ENCODE results near the gene GKN2.

GKN2 gene

DNA sequence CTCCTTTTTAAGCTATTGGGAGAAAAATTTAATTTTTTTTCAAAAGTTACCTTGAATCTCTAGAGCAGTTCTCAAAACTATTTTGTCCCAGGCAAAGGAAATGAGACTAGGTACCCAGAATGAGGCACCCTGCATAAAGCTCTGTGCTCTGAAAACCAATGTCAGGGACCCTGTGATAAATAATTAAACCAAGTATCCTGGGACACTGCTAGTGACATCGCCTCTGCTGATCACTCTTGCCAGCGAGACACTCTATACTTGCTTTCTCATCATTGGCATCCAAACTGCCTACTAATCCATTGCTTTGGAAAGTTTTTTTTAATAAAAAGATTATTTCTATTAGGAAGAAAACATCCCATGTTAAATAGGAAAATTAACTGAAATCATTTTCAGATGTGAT lies 23.2 kb upstream of the GKN2 start:
- no peaks in the 10 kb centered on the region for H4K20me1 ChIP-seq (ENCODE audit: insufficient read depth, low read length)
- DNase-seq, result no peak

DNA sequence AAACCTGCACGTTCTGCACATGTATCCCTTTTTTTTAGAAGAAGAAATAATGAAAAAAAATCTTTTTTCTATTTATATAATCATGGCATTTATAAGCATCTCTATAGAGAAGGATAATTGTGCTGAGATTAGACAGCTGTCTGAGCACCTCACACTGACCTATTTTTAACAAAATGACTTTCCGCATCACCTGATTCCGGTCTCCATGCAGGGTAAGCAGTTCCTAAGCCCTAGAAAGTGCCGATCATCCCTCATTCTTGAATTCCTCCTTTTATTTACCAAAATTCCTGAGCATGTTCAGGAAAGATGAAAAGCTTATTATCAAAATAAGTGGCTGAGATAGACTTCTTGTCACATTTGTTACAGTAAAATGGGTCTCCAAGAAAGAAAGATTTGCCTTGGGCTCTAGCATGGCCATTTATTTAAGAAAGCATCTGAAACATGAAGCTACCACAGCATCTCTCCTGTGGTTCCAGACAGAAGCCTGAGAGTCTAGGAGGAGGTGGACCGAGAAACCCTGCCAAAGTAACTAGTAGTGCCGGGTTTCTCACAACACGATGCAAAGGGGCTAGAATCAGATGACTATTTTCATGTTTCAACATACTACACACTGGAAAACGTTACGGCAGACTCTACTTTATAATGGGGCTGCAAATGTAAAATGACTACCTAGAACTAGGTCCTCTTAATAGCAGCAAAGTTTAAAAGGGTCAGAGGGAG lies 22.4 kb upstream of the GKN2 start:
- no peak overlapping the region for H3K27ac ChIP-seq (ENCODE audit: low read length)
- H3K9ac ChIP-seq (ENCODE audit: low read length), result no peak overlapping the region
- H3K79me2 ChIP-seq (ENCODE audit: low read length), result no peaks in the 10 kb centered on the region
- TF ChIP-seq EZH2phosphoT487 (IDR thresholded peaks at IDR 0.05; ENCODE audit: low read length) (no peak), EZH2 (optimal IDR thresholded peaks at IDR 0.05; ENCODE audit: low read depth, low read length) (no peak)
- TF ChIP-seq, protein P1, sequence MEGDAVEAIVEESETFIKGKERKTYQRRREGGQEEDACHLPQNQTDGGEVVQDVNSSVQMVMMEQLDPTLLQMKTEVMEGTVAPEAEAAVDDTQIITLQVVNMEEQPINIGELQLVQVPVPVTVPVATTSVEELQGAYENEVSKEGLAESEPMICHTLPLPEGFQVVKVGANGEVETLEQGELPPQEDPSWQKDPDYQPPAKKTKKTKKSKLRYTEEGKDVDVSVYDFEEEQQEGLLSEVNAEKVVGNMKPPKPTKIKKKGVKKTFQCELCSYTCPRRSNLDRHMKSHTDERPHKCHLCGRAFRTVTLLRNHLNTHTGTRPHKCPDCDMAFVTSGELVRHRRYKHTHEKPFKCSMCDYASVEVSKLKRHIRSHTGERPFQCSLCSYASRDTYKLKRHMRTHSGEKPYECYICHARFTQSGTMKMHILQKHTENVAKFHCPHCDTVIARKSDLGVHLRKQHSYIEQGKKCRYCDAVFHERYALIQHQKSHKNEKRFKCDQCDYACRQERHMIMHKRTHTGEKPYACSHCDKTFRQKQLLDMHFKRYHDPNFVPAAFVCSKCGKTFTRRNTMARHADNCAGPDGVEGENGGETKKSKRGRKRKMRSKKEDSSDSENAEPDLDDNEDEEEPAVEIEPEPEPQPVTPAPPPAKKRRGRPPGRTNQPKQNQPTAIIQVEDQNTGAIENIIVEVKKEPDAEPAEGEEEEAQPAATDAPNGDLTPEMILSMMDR (IDR thresholded peaks at IDR 0.05; ENCODE audit: low read length), result no peak
- H3K4me2 ChIP-seq (ENCODE audit: low read depth, low read length), result no peak overlapping the region
- H3K4me3 ChIP-seq (ENCODE audit: low read length), result no peak overlapping the region
- DNase-seq, result no peak
- H3K9me2 ChIP-seq (replicated peaks; ENCODE audit: insufficient read depth, low read length), result no peaks in the 10 kb centered on the region
- no peaks in the 10 kb centered on the region for H3K27me3 ChIP-seq (replicated peaks; ENCODE audit: insufficient read depth, low read length)
- H3F3A ChIP-seq (ENCODE audit: insufficient read depth, low read length), result no peaks in the 10 kb centered on the region
- H3K36me3 ChIP-seq (replicated peaks; ENCODE audit: insufficient read depth, low read length), result no peaks in the 10 kb centered on the region
- H4K20me1 ChIP-seq (ENCODE audit: insufficient read depth, low read length), result no peaks in the 10 kb centered on the region
- no peaks in the 10 kb centered on the region for H3K4me1 ChIP-seq (ENCODE audit: low read length)
- H2AFZ ChIP-seq (ENCODE audit: low read length), result no peak overlapping the region
- no peaks in the 10 kb centered on the region for H3K9me3 ChIP-seq (replicated peaks; ENCODE audit: insufficient read depth, low read length)

More for the DNA sequence above, 23.2 kb upstream of the GKN2 start:
- TF ChIP-seq EZH2phosphoT487 (IDR thresholded peaks at IDR 0.05; ENCODE audit: low read length) (no peak), EZH2 (optimal IDR thresholded peaks at IDR 0.05; ENCODE audit: low read depth, low read length) (no peak)
- TF ChIP-seq, protein P1 (IDR thresholded peaks at IDR 0.05; ENCODE audit: low read length), result no peak
- Histone ChIP-seq H3K9me3 (replicated peaks; ENCODE audit: insufficient read depth, low read length) (no peaks in the 10 kb centered on the region), H3K27me3 (replicated peaks; ENCODE audit: insufficient read depth, low read length) (no peaks in the 10 kb centered on the region), H3K9ac (ENCODE audit: low read length) (no peak overlapping the region), H3K27ac (ENCODE audit: low read length) (no peak overlapping the region), H2AFZ (ENCODE audit: low read length) (no peak overlapping the region), H3K9me2 (replicated peaks; ENCODE audit: insufficient read depth, low read length) (no peaks in the 10 kb centered on the region), H3K4me2 (ENCODE audit: low read depth, low read length) (no peak overlapping the region), H3K4me3 (ENCODE audit: low read length) (no peak overlapping the region), H3K36me3 (replicated peaks; ENCODE audit: insufficient read depth, low read length) (no peaks in the 10 kb centered on the region), H3K79me2 (ENCODE audit: low read length) (no peaks in the 10 kb centered on the region), H3F3A (ENCODE audit: insufficient read depth, low read length) (no peaks in the 10 kb centered on the region), H3K4me1 (ENCODE audit: low read length) (no peaks in the 10 kb centered on the region)

DNA sequence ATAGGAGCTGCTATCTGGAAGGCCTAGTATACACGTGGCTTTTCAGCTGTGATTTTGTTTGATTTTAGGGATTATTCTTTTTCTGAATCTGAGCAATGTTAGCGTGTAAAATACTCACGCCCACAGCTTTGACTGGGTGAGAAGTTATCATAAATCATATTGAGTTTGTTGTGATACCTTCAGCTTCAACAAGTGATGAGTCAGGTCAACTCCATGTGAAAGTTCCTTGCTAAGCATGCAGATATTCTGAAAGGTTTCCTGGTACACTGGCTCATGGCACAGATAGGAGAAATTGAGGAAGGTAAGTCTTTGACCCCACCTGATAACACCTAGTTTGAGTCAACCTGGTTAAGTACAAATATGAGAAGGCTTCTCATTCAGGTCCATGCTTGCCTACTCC lies 21.6 kb upstream of the GKN2 start, which contains the start of gene GKN1:
Gene GKN1 (plus strand): TSS at position 386 of the 400 bp plus-strand sequence. CDS start 42 bp downstream, outside the sequence.
- Histone ChIP-seq H3F3A (ENCODE audit: insufficient read depth, low read length) (no peaks in the 10 kb centered on the region), H3K4me1 (ENCODE audit: low read length) (no peaks in the 10 kb centered on the region), H2AFZ (ENCODE audit: low read length) (no peak within 1 kb of the TSS), H4K20me1 (ENCODE audit: insufficient read depth, low read length) (no peaks in the 10 kb centered on the region), H3K9ac (ENCODE audit: low read length) (no peak within 1 kb of the TSS), H3K9me2 (replicated peaks; ENCODE audit: insufficient read depth, low read length) (no peaks in the 10 kb centered on the region), H3K36me3 (replicated peaks; ENCODE audit: insufficient read depth, low read length) (no peaks in the 10 kb centered on the region), H3K4me2 (ENCODE audit: low read depth, low read length) (no peak within 1 kb of the TSS), H3K4me3 (ENCODE audit: low read length) (no peak within 1 kb of the TSS), H3K27me3 (replicated peaks; ENCODE audit: insufficient read depth, low read length) (no peaks in the 10 kb centered on the region), H3K27ac (ENCODE audit: low read length) (no peak within 1 kb of the TSS), H3K9me3 (replicated peaks; ENCODE audit: insufficient read depth, low read length) (no peaks in the 10 kb centered on the region), H3K79me2 (ENCODE audit: low read length) (no peaks in the 10 kb centered on the region)
- DNase-seq, result no peak
- TF ChIP-seq, protein P1 (IDR thresholded peaks at IDR 0.05; ENCODE audit: low read length), result no peak
- TF ChIP-seq EZH2 (optimal IDR thresholded peaks at IDR 0.05; ENCODE audit: low read depth, low read length), result no peak
- no peak for TF ChIP-seq EZH2phosphoT487 (IDR thresholded peaks at IDR 0.05; ENCODE audit: low read length)
